CD1c-positive myeloid dendritic cell (primary cell): ENCODE data around the gene VPS13A.
"Not testable (repeated sequence)": the region's sequence is repeated elsewhere in the genome, so short reads cannot be mapped to it uniquely, and the experiment has no call there.

Experiments used
- DNase-seq: peaks from one replicate; pipeline ENCODE4 v3.0.0-alpha.2; 2016; ENCODE audit errors: extremely low spot score

VPS13A gene

DNA sequence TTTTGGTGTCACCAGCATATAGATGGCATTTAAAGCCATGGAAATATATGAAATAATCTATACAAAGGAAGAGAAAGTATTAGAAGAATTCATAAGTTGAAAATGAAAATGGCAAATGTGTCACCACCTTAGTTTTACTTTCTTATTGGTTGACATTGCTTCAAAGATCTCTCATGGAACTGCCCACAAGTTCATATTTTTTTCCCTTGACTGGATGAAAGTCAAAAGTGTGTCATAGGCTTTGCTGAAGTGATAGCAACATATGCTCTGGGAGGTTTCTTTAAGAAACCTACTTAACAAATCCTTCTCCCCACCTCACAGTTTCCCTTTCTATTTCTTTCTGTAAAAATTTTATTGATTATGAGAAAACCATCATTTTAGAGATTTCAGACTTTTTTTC is 127.2 kb downstream of the VPS13A start:
- DNase-seq = no peak

- no peak for DNase-seq
These were observed 128.5 kb downstream of the VPS13A start for GRCh38 chr9:77305622-77306400.

DNA sequence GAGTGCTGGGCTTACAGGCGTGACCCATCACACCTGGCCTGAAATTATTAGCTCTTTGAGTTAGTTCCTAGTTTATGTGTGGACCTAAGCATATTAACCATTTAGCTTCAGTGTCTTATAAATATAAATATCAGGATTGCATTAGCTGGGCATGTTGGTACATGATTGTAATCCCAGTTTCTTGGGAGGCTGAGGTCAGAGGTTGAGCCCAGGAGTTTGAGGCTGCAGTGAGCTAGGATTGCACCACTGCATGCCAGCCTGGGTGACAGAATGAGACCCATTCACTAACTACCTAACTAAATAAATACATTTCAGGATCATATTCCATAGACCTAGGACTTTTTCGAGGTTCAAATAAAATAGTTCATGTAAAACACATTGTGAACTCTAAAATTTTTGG is 129.8 kb downstream of the VPS13A start:
- DNase-seq = no peak

- no peak for DNase-seq
These were observed 138.7 kb downstream of the VPS13A start for GRCh38 chr9:77316058-77316457.

- DNase-seq = no peak
These were observed 147.7 kb downstream of the VPS13A start for GRCh38 chr9:77325058-77325457.

- no peak for DNase-seq
These were observed 150.8 kb downstream of the VPS13A start for GRCh38 chr9:77328102-77328501.

DNA sequence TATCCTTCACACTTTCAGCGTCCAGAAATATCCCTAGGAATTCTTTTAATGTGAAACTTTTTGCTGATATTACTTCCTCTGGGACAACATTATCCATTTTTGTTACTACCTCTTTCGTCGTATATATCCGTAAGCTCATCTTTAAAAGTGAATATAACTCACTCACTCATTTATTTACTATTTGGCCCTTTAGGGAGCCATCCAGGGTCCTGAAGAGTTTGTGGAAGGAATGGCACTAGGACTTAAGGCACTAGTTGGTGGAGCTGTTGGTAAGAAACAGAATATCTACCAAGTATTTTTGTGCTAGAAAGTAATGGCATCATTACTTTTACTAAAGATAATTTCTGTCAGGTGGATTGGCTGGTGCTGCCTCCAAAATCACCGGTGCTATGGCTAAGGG is 192.7 kb downstream of the VPS13A start:
- no peak for DNase-seq

GRCh38 chr9:77374266-77374665 is 196.9 kb downstream of the VPS13A start:
- DNase-seq = no peak

GRCh38 chr9:77375956-77376532 is 198.7 kb downstream of the VPS13A start:
- DNase-seq = no peak

DNA sequence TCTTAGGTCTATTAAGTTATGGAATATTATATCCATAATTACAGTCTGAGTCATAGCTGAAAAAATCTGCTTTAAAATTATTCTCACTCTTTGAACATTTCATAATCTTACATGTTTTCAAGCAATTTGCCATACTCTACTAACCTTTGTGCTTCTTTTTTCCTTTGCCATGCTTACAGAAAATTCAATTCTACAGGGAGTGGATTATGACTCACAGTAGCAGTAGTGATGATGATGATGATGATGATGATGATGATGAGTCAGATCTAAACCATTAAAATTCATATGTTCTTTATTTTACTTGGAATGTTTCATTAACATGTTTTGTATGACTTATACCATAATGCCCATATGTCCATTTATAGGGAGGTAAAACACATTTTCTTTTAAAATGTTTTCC is 207.1 kb downstream of the VPS13A start:
- no peak for DNase-seq

GRCh38 chr9:77386187-77386586 is 208.9 kb downstream of the VPS13A start:
- DNase-seq = no peak

DNA sequence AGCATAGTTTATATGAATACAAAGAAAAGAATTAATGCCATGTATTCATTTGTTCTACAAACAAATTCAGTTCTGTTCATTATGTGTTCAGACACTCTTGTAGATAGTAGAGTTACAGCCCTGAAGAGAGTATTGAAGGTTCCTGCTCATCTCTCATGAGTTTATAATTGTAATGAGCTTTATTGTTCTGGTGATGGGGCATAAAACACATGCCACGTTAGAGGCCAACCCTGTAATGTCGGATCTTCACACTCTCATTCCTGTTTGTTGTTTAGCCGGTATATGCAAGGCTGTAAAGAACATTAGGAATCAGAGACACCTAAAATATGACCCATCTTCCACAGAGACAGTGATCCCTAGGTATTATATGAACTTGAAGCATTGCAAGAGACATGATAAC is 214.5 kb downstream of the VPS13A start:
- no peak for DNase-seq

DNA sequence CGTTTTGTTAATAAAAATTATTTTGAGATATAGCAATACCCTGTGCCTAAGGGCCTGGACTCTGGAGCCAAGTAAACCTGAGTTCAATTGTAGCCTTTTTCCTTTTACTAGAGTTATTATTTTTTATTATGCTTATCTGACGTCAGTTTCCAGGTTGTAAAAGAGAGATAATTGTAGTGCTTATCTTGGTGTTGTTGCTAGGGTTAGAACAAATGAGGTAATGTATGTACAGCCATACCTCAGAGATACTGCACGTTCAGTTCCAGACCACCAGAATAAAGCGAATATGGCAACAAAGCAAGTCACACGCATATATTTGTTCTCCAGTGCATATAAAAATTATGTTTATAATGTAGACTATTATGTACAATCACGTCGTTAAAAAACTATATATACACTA is 215.0 kb downstream of the VPS13A start:
- DNase-seq = no peak

DNA sequence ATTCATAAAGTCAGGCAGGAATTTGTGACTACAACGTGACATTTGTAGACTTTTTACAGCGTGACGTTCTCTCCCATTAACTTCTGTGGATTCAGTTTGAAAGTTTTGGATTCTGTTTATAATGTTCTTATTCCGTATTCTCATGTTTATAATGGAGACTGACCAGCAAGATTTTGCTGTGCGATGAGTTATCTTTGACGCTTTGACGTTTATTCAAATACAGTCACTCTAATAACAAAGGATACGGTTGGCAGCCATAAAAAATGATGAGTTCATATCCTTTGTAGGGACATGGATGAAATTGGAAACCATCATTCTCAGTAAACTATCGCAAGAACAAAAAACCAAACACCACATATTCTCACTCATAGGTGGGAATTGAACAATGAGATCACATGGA is 221.2 kb downstream of the VPS13A start:
- DNase-seq = not testable (repeated sequence)

DNA sequence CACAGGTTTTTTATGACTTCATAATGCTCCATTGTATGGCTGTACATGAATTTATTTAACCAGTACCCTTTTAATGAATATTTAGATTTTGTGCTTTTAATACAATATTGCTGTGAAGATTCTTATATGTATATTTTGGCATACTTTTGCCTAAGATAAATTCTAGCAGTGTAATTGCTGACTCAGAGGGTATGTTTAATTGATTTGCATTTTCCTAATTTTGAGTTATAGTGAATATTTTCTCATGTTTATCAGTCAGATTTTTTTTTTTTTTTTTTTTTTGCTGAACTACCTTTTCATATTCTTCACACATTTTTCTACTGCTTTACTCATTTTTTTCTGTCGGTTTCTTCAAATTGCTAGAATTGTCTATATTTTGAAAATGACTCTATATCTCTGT is 222.6 kb downstream of the VPS13A start:
- DNase-seq = no peak

- no peak for DNase-seq
These were observed 225.0 kb downstream of the VPS13A start for GRCh38 chr9:77402286-77402685.

DNA sequence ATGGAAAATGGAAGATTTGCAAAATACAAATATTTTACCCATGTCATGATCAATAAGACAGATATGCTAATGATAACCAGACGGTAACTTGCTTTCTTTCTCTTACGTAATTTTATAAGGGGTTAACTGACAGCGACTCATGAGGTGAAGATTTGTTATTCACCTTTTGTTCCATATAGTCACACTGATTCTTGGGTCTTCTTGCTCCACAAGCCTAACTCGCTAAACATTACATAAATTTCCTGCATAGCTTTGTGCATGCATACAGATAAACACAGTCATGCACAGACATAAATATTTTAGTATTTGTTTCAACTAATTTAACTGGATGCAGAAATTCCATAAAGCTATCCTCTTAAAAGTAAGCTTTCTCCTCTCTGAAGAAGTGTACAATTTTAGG is 225.9 kb downstream of the VPS13A start:
- DNase-seq = no peak

GRCh38 chr9:77408521-77408920 is 231.2 kb downstream of the VPS13A start:
- DNase-seq = not testable (repeated sequence)

DNA sequence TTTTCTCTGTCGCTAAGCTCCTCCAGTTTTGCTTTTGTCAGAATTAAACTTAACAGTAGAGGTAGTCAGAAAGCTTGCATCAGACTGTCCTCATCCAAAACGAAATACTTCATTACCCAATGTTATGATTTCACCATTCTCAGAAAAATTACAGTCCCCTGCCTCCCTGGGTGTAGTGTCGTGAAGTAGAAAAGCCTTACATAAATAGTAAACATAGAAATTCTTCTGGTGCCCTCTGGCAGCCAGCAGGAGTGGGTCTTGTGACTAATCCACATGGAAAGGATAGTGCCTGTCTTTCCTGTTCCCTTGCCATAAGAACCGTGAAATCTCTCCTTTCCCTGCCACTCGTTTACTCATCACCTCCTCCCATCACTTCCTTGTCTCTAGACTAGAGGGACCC is 240.2 kb downstream of the VPS13A start:
- DNase-seq = peak; percentile 2

DNA sequence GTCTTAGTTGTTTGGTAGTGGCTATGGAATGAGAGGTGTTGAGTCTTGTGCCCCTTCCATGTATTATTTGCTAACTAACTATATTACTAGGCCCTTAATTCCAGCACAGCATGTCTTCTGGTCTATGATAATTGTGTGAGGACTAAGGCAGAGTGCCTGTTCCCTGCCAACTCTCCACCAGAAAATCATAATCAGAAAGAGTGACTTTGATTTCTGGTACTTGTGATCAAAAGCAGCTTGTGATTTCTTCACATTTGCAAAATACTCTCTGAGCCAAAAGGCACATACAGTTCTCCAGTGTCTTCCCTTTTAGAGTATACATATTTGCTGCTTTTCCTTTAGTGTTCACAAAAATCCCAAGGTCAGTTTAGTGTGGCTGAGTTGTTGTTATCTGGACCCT is 240.9 kb downstream of the VPS13A start:
- no peak for DNase-seq

DNA sequence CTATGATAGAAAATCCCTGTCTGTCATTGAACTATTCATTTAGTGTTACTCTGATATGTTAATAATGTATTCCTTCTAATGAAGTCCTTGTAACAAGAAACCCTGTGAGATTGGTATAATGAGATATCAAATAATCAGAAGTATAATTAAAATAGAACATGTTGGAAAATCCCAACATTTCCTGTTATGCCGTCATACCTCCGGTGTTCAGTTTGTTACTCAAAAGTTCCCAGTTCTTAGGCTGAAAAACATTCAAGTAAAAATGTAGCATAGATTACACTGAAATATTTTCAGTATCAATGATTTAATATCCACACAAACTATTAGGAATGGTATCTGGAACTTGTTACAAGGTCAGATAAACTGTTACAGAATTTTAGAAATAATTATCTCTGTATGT is 243.3 kb downstream of the VPS13A start:
- DNase-seq = no peak

- DNase-seq = no peak
These were observed 244.4 kb downstream of the VPS13A start for GRCh38 chr9:77421506-77422265.

DNA sequence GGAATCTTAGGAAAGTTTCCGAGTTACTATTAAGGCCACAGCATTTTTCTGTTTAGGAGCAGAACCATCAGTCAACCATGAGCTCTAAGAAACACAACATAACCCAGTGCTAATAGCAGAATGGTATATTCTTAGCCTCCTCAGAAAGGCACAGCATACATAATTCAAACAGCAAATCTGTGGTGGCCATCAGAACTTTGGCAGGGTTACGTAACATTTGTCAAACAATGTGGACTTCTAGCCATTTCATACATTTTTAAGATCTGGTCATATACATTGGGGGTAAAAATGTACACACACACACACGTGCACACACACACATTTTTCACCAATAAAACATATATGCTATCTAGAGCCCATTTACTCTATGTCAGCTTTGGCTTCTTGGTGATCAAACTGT is 245.6 kb downstream of the VPS13A start:
- no peak for DNase-seq
